ENCODE measurements around the gene ST6GALNAC2.
A peak's percentile ranks its signal among the peaks of the same experiment; 100 is the strongest.

The ST6GALNAC2 gene

GRCh38 chr17:76585649-76586593 is at the start of gene ST6GALNAC2:
TSS of gene ST6GALNAC2 (minus strand) at chr17:76585860. CDS start at chr17:76585808, 52 bp downstream.
- no peak for DNase-seq (ENCODE audit: low spot score)

GRCh38 chr17:76635039-76635438 is 49.4 kb upstream of the ST6GALNAC2 start:
- DNase-seq (ENCODE audit: low spot score), result no peak
- no peak for TF ChIP-seq CTCF (IDR thresholded peaks at IDR 0.05; ENCODE audit: extremely low read depth, insufficient read depth, missing control alignments)
- in situ Hi-C loops (cut with MboI; ENCODE audit: low pct_unique_long_range_greater_than_20kb, low sequenced_read_pairs, unreplicated experiment), result no loop called here

More at GRCh38 chr17:76585649-76586593, at the start of gene ST6GALNAC2:
- peak; percentile 36 for TF ChIP-seq CTCF (IDR thresholded peaks at IDR 0.05; ENCODE audit: extremely low read depth, insufficient read depth, missing control alignments)
- in situ Hi-C loops (cut with MboI; ENCODE audit: low pct_unique_long_range_greater_than_20kb, low sequenced_read_pairs, unreplicated experiment), result no loop called here

- TF ChIP-seq CTCF (IDR thresholded peaks at IDR 0.05; ENCODE audit: extremely low read depth, insufficient read depth, missing control alignments), result no peak
- DNase-seq (ENCODE audit: low spot score), result no peak
- in situ Hi-C loops (cut with MboI; ENCODE audit: low pct_unique_long_range_greater_than_20kb, low sequenced_read_pairs, unreplicated experiment), result no loop called here
These were observed 48.1 kb upstream of the ST6GALNAC2 start for GRCh38 chr17:76633628-76634328.

- TF ChIP-seq CTCF (IDR thresholded peaks at IDR 0.05; ENCODE audit: extremely low read depth, insufficient read depth, missing control alignments), result no peak
- no peak for DNase-seq (ENCODE audit: low spot score)
- in situ Hi-C loops (cut with MboI; ENCODE audit: low pct_unique_long_range_greater_than_20kb, low sequenced_read_pairs, unreplicated experiment), result no loop called here
These were observed 46.3 kb upstream of the ST6GALNAC2 start for GRCh38 chr17:76631821-76632565.

DNA sequence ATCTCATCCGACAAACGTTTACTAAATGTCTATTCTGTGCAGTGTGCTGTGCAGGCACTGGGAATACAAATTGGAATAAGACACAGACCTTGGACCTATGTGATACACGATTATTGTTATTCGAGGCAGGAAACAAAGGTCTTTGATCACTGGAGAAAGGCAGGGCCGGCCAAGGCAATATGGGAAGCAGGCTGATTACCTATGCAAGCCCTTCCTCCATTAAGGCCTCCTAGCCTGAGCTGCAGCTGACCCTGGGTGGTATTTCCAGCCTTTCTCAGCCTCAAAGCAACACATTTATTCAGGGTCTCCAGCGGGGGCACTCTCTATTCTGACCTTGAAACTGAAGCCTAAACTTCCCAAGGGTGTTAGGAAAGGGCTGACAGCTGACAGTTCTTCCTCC is 44.5 kb upstream of the ST6GALNAC2 start:
- no peak for TF ChIP-seq CTCF (IDR thresholded peaks at IDR 0.05; ENCODE audit: extremely low read depth, insufficient read depth, missing control alignments)
- in situ Hi-C loops (cut with MboI; ENCODE audit: low pct_unique_long_range_greater_than_20kb, low sequenced_read_pairs, unreplicated experiment), result no loop called here
- DNase-seq (ENCODE audit: low spot score), result no peak

GRCh38 chr17:76627510-76627909 is 41.9 kb upstream of the ST6GALNAC2 start:
- in situ Hi-C loops (cut with MboI; ENCODE audit: low pct_unique_long_range_greater_than_20kb, low sequenced_read_pairs, unreplicated experiment), result no loop called here
- TF ChIP-seq CTCF (IDR thresholded peaks at IDR 0.05; ENCODE audit: extremely low read depth, insufficient read depth, missing control alignments), result no peak
- DNase-seq (ENCODE audit: low spot score), result no peak
